Adrenal gland (tissue), 5 donors: ENCODE data around the gene INPP5A.

Experiments
- CTCF ChIP-seq, 6 experiments: fragments of 450-650 bp in 4 of 6; fragments of 200-600 bp in 2 of 6; sonication (generic) in 1 of 6; IDR thresholded peaks; 1 replicate in 5 of 6; 2 replicates in 1 of 6; pipeline versions ENCODE4 v1.5.1 to v1.8.0; 2016 to 2021; ENCODE audit warnings: antibody characterized with exemption in 6 of 6, mild to moderate bottlenecking in 2 of 6, moderate library complexity in 1 of 6
- POLR2A ChIP-seq, 2 donors: fragments of 450-650 bp; IDR thresholded peaks; one replicate each; pipeline ENCODE4 v1.6.1; 2017; ENCODE audit warnings: antibody characterized with exemption in 2 of 2, mild to moderate bottlenecking in 2 of 2, moderate library complexity in 1 of 2
- donor health status: DM: no; HTN: no; CAD: no.

- TF ChIP-seq CTCF (IDR thresholded peaks at IDR 0.05): no peak
- no peak for TF ChIP-seq POLR2A (IDR thresholded peaks at IDR 0.05)
Observed at GRCh38 chr10:132585732-132586722, 48.4 kb downstream of the INPP5A start.
